Parathyroid adenoma (tissue), 2 donors: ENCODE results near the gene CHAC1.

Experiments
- H2AFZ ChIP-seq: fragments of 300-600 bp; sonication (generic); one replicate; pipeline ENCODE4 v1.7.0; 2017; ENCODE audit warnings: antibody characterized with exemption, mild to moderate bottlenecking
- H3K27ac ChIP-seq: fragments of 300-600 bp; sonication (generic); one replicate; pipeline ENCODE4 v1.7.0; 2017
- H3K27me3 ChIP-seq: fragments of 300-600 bp; sonication (generic); one replicate; pipeline ENCODE4 v1.7.0; 2017; ENCODE audit warnings: low read length; ENCODE audit not compliant: control insufficient read depth, insufficient read depth
- H3K36me3 ChIP-seq: fragments of 300-600 bp; sonication (generic); one replicate; pipeline ENCODE4 v1.7.0; 2017; ENCODE audit warnings: low read length; ENCODE audit not compliant: control insufficient read depth, insufficient read depth
- H3K4me1 ChIP-seq: fragments of 300-600 bp; sonication (generic); one replicate; pipeline ENCODE4 v1.7.0; 2017; ENCODE audit warnings: control low read depth
- H3K4me2 ChIP-seq: fragments of 300-600 bp; sonication (generic); one replicate; pipeline ENCODE4 v1.7.0; 2017; ENCODE audit warnings: low read length
- H3K4me3 ChIP-seq: fragments of 300-600 bp; sonication (generic); one replicate; pipeline ENCODE4 v1.7.0; 2017; ENCODE audit warnings: low read depth, low read length
- H3K79me2 ChIP-seq: fragments of 300-600 bp; sonication (generic); one replicate; pipeline ENCODE4 v1.7.0; 2017; ENCODE audit warnings: control low read depth
- H3K9ac ChIP-seq: fragments of 300-600 bp; sonication (generic); one replicate; pipeline ENCODE4 v1.7.0; 2017; ENCODE audit warnings: mild to moderate bottlenecking
- H3K9me3 ChIP-seq: fragments of 300-600 bp; sonication (generic); one replicate; pipeline ENCODE4 v1.7.0; 2017; ENCODE audit warnings: low read length; ENCODE audit not compliant: control insufficient read depth
- TF ChIP-seq, protein P1 (sequence below): fragments of 300-600 bp; sonication (generic); IDR thresholded peaks from one replicate; pipeline ENCODE4 v1.7.0; 2017; ENCODE audit warnings: antibody characterized with exemption, mild to moderate bottlenecking
- donor health status: primary hyperparathyroidism.

Gene CHAC1

GRCh38 chr15:40932649-40933516 lies 20.4 kb upstream of the CHAC1 start:
- Histone ChIP-seq H3K27me3 (no peaks in the 10 kb centered on the region), H3K9ac (no peak overlapping the region), H3K27ac (no peak overlapping the region), H3K4me3 (peak overlapping the region; percentile 1), H3K9me3 (no peaks in the 10 kb centered on the region), H3K4me2 (no peak overlapping the region), H2AFZ (no peak overlapping the region), H3K4me1 (peaks cover 2% of the 10 kb centered on the region), H3K36me3 (no peaks in the 10 kb centered on the region), H3K79me2 (no peaks in the 10 kb centered on the region)
- TF ChIP-seq, protein P1, sequence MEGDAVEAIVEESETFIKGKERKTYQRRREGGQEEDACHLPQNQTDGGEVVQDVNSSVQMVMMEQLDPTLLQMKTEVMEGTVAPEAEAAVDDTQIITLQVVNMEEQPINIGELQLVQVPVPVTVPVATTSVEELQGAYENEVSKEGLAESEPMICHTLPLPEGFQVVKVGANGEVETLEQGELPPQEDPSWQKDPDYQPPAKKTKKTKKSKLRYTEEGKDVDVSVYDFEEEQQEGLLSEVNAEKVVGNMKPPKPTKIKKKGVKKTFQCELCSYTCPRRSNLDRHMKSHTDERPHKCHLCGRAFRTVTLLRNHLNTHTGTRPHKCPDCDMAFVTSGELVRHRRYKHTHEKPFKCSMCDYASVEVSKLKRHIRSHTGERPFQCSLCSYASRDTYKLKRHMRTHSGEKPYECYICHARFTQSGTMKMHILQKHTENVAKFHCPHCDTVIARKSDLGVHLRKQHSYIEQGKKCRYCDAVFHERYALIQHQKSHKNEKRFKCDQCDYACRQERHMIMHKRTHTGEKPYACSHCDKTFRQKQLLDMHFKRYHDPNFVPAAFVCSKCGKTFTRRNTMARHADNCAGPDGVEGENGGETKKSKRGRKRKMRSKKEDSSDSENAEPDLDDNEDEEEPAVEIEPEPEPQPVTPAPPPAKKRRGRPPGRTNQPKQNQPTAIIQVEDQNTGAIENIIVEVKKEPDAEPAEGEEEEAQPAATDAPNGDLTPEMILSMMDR = no peak

GRCh38 chr15:40933517-40933902 lies 19.8 kb upstream of the CHAC1 start:
- H3K79me2 ChIP-seq = no peaks in the 10 kb centered on the region
- peaks cover 2% of the 10 kb centered on the region for H3K4me1 ChIP-seq
- H2AFZ ChIP-seq = no peak overlapping the region
- TF ChIP-seq, protein P1 = no peak
- H3K27ac ChIP-seq = no peak overlapping the region
- no peaks in the 10 kb centered on the region for H3K9me3 ChIP-seq
- H3K4me3 ChIP-seq = no peak overlapping the region
- H3K9ac ChIP-seq = no peak overlapping the region
- no peak overlapping the region for H3K4me2 ChIP-seq
- no peaks in the 10 kb centered on the region for H3K27me3 ChIP-seq
- no peaks in the 10 kb centered on the region for H3K36me3 ChIP-seq

DNA sequence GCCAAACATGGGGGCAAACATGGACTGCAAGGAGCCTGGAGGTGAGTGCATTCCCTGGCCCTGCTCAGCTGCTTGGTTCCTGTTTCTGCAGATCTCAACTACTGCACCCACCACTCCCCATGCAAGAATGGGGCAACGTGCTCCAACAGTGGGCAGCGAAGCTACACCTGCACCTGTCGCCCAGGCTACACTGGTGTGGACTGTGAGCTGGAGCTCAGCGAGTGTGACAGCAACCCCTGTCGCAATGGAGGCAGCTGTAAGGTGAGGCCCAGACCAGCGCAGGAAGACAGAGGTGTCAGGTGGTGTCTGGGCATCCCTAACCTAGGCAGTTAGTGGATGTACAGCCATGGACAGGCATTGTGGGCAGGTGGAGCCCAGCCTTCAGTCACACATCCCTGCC lies 18.8 kb upstream of the CHAC1 start:
- H3K4me1 ChIP-seq = peaks cover 2% of the 10 kb centered on the region
- no peak overlapping the region for H3K4me2 ChIP-seq
- no peaks in the 10 kb centered on the region for H3K27me3 ChIP-seq
- H3K4me3 ChIP-seq = no peak overlapping the region
- no peaks in the 10 kb centered on the region for H3K79me2 ChIP-seq
- H2AFZ ChIP-seq = no peak overlapping the region
- no peak overlapping the region for H3K9ac ChIP-seq
- no peaks in the 10 kb centered on the region for H3K9me3 ChIP-seq
- H3K36me3 ChIP-seq = no peaks in the 10 kb centered on the region
- H3K27ac ChIP-seq = no peak overlapping the region
- TF ChIP-seq, protein P1 = no peak

- no peaks in the 10 kb centered on the region for H3K79me2 ChIP-seq
- H3K4me1 ChIP-seq = peaks cover 2% of the 10 kb centered on the region
- H3K4me3 ChIP-seq = no peak overlapping the region
- no peak overlapping the region for H3K9ac ChIP-seq
- no peak overlapping the region for H2AFZ ChIP-seq
- no peaks in the 10 kb centered on the region for H3K27me3 ChIP-seq
- H3K27ac ChIP-seq = no peak overlapping the region
- no peaks in the 10 kb centered on the region for H3K9me3 ChIP-seq
- TF ChIP-seq, protein P1 = no peak
- H3K36me3 ChIP-seq = no peaks in the 10 kb centered on the region
- no peak overlapping the region for H3K4me2 ChIP-seq
Observed at GRCh38 chr15:40936234-40936708, 17.0 kb upstream of the CHAC1 start.
